Measurements from ENCODE around the gene SP100.
"Not testable (repeated sequence)": the region's sequence is repeated elsewhere in the genome, so short reads cannot be mapped to it uniquely, and the experiment has no call there.

Gene SP100

DNA sequence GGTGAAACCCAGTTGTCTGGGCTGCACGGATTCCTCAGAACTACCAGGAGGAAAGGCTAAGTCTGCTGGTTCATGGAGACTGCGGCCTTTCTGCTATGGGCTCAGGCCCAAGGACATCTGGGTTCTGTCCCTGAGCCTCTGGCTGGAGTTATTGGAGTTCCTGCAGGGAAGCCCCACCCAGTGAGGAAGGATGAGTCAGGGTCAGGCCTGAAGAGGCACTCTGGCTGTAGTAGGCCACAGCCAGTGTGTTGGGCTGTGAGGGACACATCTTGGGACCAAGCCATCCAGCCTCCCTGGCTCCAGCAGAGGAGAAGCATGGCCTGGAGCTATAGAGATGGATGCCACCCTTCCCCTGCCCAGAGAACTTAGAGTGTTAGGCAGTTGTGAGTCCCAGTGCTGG is 75.2 kb downstream of the SP100 start:
- H3K9ac ChIP-seq (ENCODE audit: low read length in 5 of 5); H3K27ac ChIP-seq (ENCODE audit: low read depth, low read length); H3K4me1 ChIP-seq (ENCODE audit: control insufficient read depth in 5 of 5, insufficient read depth in 5 of 5, low read length in 5 of 5); H3K27me3 ChIP-seq (ENCODE audit: control insufficient read depth in 5 of 5, insufficient read depth in 4 of 5, low read length in 5 of 5); H3K4me3 ChIP-seq (ENCODE audit: low read depth in 1 of 5, low read length in 5 of 5); H3K9me3 ChIP-seq (ENCODE audit: control insufficient read depth in 5 of 5, low read length in 5 of 5): not testable (repeated sequence)
- H3K36me3 ChIP-seq (ENCODE audit: control insufficient read depth in 5 of 5, insufficient read depth in 5 of 5, low read length in 5 of 5), result peaks cover 26 to 42% (median 39%) of the 10 kb centered on the region in 5 donors

DNA sequence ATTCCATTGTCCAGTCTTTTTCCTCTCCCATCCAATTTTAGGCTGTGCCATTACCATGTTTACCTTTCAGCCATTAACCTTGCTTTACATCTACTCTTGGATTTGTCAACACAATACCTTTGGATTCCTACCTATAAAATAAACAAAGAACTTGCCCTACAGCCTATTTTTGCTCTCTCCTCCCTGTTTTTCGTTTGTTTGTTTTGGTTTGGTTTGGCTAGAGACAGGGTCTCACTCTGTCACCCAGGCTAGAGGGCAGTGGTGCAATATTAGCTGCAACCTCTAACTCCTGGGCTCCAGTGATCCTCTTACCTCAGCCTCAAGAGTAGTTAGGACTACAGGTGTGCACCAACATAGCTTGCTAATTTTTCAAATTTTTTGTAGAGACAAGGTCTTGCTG is 76.1 kb downstream of the SP100 start:
- Histone ChIP-seq H3K27me3 (ENCODE audit: control insufficient read depth in 5 of 5, insufficient read depth in 4 of 5, low read length in 5 of 5) (no peaks in the 10 kb centered on the region), H3K9ac (ENCODE audit: low read length in 5 of 5) (no peak overlapping the region), H3K4me3 (ENCODE audit: low read depth in 1 of 5, low read length in 5 of 5) (no peak overlapping the region), H3K27ac (ENCODE audit: low read depth, low read length) (no peak overlapping the region), H3K4me1 (ENCODE audit: control insufficient read depth in 5 of 5, insufficient read depth in 5 of 5, low read length in 5 of 5) (peaks cover 0 to 3% (median 0%) of the 10 kb centered on the region in 5 donors), H3K36me3 (ENCODE audit: control insufficient read depth in 5 of 5, insufficient read depth in 5 of 5, low read length in 5 of 5) (peaks cover 24 to 48% (median 38%) of the 10 kb centered on the region in 5 donors), H3K9me3 (ENCODE audit: control insufficient read depth in 5 of 5, low read length in 5 of 5) (no peaks in the 10 kb centered on the region)

GRCh38 chr2:230494980-230495379 is 79.0 kb downstream of the SP100 start:
- Histone ChIP-seq H3K27me3 (ENCODE audit: control insufficient read depth in 5 of 5, insufficient read depth in 4 of 5, low read length in 5 of 5) (no peaks in the 10 kb centered on the region), H3K36me3 (ENCODE audit: control insufficient read depth in 5 of 5, insufficient read depth in 5 of 5, low read length in 5 of 5) (peaks cover 35 to 64% (median 53%) of the 10 kb centered on the region in 5 donors), H3K4me1 (ENCODE audit: control insufficient read depth in 5 of 5, insufficient read depth in 5 of 5, low read length in 5 of 5) (peaks cover 0 to 3% (median 0%) of the 10 kb centered on the region in 5 donors), H3K4me3 (ENCODE audit: low read depth in 1 of 5, low read length in 5 of 5) (no peak overlapping the region), H3K9me3 (ENCODE audit: control insufficient read depth in 5 of 5, low read length in 5 of 5) (no peaks in the 10 kb centered on the region), H3K27ac (ENCODE audit: low read depth, low read length) (no peak overlapping the region), H3K9ac (ENCODE audit: low read length in 5 of 5) (no peak overlapping the region)

GRCh38 chr2:230496891-230497290 is 80.9 kb downstream of the SP100 start:
- Histone ChIP-seq H3K4me1 (ENCODE audit: control insufficient read depth in 5 of 5, insufficient read depth in 5 of 5, low read length in 5 of 5) (peaks cover 0 to 3% (median 0%) of the 10 kb centered on the region in 5 donors), H3K4me3 (ENCODE audit: low read depth in 1 of 5, low read length in 5 of 5) (no peak overlapping the region), H3K9ac (ENCODE audit: low read length in 5 of 5) (no peak overlapping the region), H3K9me3 (ENCODE audit: control insufficient read depth in 5 of 5, low read length in 5 of 5) (no peaks in the 10 kb centered on the region), H3K27ac (ENCODE audit: low read depth, low read length) (no peak overlapping the region), H3K27me3 (ENCODE audit: control insufficient read depth in 5 of 5, insufficient read depth in 4 of 5, low read length in 5 of 5) (no peaks in the 10 kb centered on the region), H3K36me3 (ENCODE audit: control insufficient read depth in 5 of 5, insufficient read depth in 5 of 5, low read length in 5 of 5) (peaks cover 25 to 67% (median 57%) of the 10 kb centered on the region in 5 donors)

- Histone ChIP-seq H3K4me3 (ENCODE audit: low read depth in 1 of 5, low read length in 5 of 5) (no peak overlapping the region), H3K4me1 (ENCODE audit: control insufficient read depth in 5 of 5, insufficient read depth in 5 of 5, low read length in 5 of 5) (peaks cover 0 to 3% (median 0%) of the 10 kb centered on the region in 5 donors), H3K27me3 (ENCODE audit: control insufficient read depth in 5 of 5, insufficient read depth in 4 of 5, low read length in 5 of 5) (no peaks in the 10 kb centered on the region), H3K27ac (ENCODE audit: low read depth, low read length) (no peak overlapping the region), H3K36me3 (ENCODE audit: control insufficient read depth in 5 of 5, insufficient read depth in 5 of 5, low read length in 5 of 5) (peaks cover 23 to 80% (median 55%) of the 10 kb centered on the region in 5 donors), H3K9ac (ENCODE audit: low read length in 5 of 5) (no peak overlapping the region), H3K9me3 (ENCODE audit: control insufficient read depth in 5 of 5, low read length in 5 of 5) (no peaks in the 10 kb centered on the region)
Observed at GRCh38 chr2:230498506-230499107, 82.6 kb downstream of the SP100 start.

- Histone ChIP-seq H3K9me3 (ENCODE audit: control insufficient read depth in 5 of 5, low read length in 5 of 5) (no peaks in the 10 kb centered on the region), H3K4me1 (ENCODE audit: control insufficient read depth in 5 of 5, insufficient read depth in 5 of 5, low read length in 5 of 5) (no peaks in the 10 kb centered on the region), H3K36me3 (ENCODE audit: control insufficient read depth in 5 of 5, insufficient read depth in 5 of 5, low read length in 5 of 5) (peaks cover 31 to 88% (median 70%) of the 10 kb centered on the region in 5 donors), H3K27me3 (ENCODE audit: control insufficient read depth in 5 of 5, insufficient read depth in 4 of 5, low read length in 5 of 5) (no peaks in the 10 kb centered on the region), H3K9ac (ENCODE audit: low read length in 5 of 5) (no peak overlapping the region), H3K4me3 (ENCODE audit: low read depth in 1 of 5, low read length in 5 of 5) (no peak overlapping the region), H3K27ac (ENCODE audit: low read depth, low read length) (no peak overlapping the region)
Observed at GRCh38 chr2:230502593-230502992, 86.6 kb downstream of the SP100 start.

GRCh38 chr2:230503798-230504197 is 87.8 kb downstream of the SP100 start:
- H3K9me3 ChIP-seq (ENCODE audit: control insufficient read depth in 5 of 5, low read length in 5 of 5), result no peaks in the 10 kb centered on the region
- H3K4me3 ChIP-seq (ENCODE audit: low read depth in 1 of 5, low read length in 5 of 5), result no peak overlapping the region
- H3K4me1 ChIP-seq (ENCODE audit: control insufficient read depth in 5 of 5, insufficient read depth in 5 of 5, low read length in 5 of 5), result no peaks in the 10 kb centered on the region
- no peak overlapping the region for H3K27ac ChIP-seq (ENCODE audit: low read depth, low read length)
- no peak overlapping the region for H3K9ac ChIP-seq (ENCODE audit: low read length in 5 of 5)
- no peaks in the 10 kb centered on the region for H3K27me3 ChIP-seq (ENCODE audit: control insufficient read depth in 5 of 5, insufficient read depth in 4 of 5, low read length in 5 of 5)
- H3K36me3 ChIP-seq (ENCODE audit: control insufficient read depth in 5 of 5, insufficient read depth in 5 of 5, low read length in 5 of 5), result peaks cover 32 to 91% (median 73%) of the 10 kb centered on the region in 5 donors

- H3K27ac ChIP-seq (ENCODE audit: low read depth, low read length), result no peak overlapping the region
Observed at GRCh38 chr2:230505162-230505561, 89.2 kb downstream of the SP100 start.

DNA sequence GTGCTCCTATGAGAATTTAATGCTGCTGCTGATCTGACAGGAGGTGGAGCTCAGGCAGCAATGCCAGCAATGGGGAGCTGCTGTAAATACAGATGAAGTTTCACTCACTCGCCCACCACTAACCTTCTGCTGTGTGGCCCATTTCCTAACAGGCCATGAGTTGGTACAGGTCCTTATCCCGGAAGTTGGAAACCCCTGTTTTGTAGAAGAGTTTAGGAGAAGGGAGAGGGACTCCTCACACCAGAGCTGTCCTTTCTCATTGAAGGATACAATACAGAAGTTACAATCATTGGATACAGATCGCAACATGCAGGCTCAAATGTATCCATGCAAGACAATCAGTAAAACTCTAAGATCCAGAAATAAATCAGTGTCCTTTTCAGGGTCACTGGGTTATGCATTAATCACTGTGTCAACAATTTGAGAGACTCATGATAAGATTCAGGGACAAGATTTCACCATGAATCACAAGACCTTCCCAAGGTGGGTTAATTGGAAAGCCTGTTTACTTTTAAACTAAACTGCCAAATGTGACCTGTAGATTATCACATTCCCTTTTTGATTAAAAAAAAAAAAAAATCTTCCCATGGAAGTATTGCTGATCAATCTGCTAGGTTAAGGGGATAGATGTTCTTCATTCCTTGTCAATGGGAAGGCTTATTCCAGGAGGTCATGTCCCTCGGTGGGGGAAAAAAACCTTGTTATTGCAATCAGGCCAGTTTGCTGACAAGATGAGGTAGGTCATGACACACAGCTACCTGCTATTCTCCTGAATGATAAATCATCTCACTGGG is 97.2 kb downstream of the SP100 start:
- no peak overlapping the region for H3K4me3 ChIP-seq (ENCODE audit: low read depth in 1 of 5, low read length in 5 of 5)
- no peaks in the 10 kb centered on the region for H3K4me1 ChIP-seq (ENCODE audit: control insufficient read depth in 5 of 5, insufficient read depth in 5 of 5, low read length in 5 of 5)
- no peak overlapping the region for H3K27ac ChIP-seq (ENCODE audit: low read depth, low read length)
- H3K9ac ChIP-seq (ENCODE audit: low read length in 5 of 5), result no peak overlapping the region
- no peaks in the 10 kb centered on the region for H3K27me3 ChIP-seq (ENCODE audit: control insufficient read depth in 5 of 5, insufficient read depth in 4 of 5, low read length in 5 of 5)
- H3K9me3 ChIP-seq (ENCODE audit: control insufficient read depth in 5 of 5, low read length in 5 of 5), result no peaks in the 10 kb centered on the region
- H3K36me3 ChIP-seq (ENCODE audit: control insufficient read depth in 5 of 5, insufficient read depth in 5 of 5, low read length in 5 of 5), result peaks cover 11 to 41% (median 24%) of the 10 kb centered on the region in 5 donors

More at GRCh38 chr2:230505162-230505561, 89.2 kb downstream of the SP100 start:
- no peak overlapping the region for H3K4me3 ChIP-seq (ENCODE audit: low read depth in 1 of 5, low read length in 5 of 5)
- H3K36me3 ChIP-seq (ENCODE audit: control insufficient read depth in 5 of 5, insufficient read depth in 5 of 5, low read length in 5 of 5), result peaks cover 34 to 93% (median 74%) of the 10 kb centered on the region in 5 donors
- H3K27me3 ChIP-seq (ENCODE audit: control insufficient read depth in 5 of 5, insufficient read depth in 4 of 5, low read length in 5 of 5), result no peaks in the 10 kb centered on the region
- H3K9ac ChIP-seq (ENCODE audit: low read length in 5 of 5), result no peak overlapping the region
- no peaks in the 10 kb centered on the region for H3K4me1 ChIP-seq (ENCODE audit: control insufficient read depth in 5 of 5, insufficient read depth in 5 of 5, low read length in 5 of 5)
- H3K9me3 ChIP-seq (ENCODE audit: control insufficient read depth in 5 of 5, low read length in 5 of 5), result no peaks in the 10 kb centered on the region

Measured in subcutaneous abdominal adipose tissue (tissue), 5 donors.